ENCODE results near the gene MAST4. TPM values are rescaled to one million over a fixed set of nuclear protein-coding genes. Genes with fewer than 3 reads are reported as not detected.

The MAST4 gene
- total RNA-seq, 2 donors from 2014 or later: 9.5 to 20.8 TPM

DNA sequence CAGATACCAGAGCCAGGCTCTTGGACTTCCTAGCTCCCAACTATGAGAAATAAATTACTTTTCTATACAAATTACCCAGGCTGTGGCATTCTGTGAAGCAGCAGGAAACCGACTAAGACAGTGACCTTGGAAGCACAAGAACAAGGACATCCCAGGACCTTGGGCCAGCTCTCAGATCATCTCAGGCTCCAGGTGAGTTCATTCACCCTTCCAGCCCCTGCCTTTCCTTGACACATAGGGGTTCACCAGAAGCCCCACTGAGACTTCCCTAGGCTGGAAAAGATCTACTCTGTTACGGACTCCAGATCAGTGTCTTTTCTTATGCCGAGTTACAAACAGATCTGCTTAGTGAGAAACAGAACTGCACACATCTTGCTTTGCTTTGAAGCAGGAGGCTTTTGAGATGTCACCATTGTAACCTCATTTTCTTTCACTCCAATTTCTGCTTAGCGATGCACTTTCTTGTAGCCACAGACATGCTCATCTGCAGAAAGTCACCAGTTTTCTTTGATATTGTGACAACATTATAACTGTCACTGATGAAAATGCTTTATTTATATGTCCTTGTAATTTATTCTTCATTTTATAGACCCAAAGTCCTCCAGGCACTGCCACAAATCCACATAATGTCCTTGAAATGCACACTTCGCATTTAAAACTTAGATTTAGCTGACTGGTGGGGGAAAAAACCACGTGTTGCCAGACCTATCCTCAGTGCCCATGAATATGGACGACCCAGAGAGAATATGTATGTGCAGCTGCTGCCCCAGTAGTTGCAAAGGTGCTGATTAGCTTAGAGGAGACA is 592.3 kb downstream of the MAST4 start:
- no peaks in the 10 kb centered on the region for H3K27me3 ChIP-seq
- no peak overlapping the region for H3K9ac ChIP-seq (ENCODE audit: low read depth in 2 of 2, low read length in 2 of 2)
- H3K4me1 ChIP-seq: peaks cover 6% of the 10 kb centered on the region
- intact Hi-C loops (cut with DNase I): no loop called here
- DNase-seq: no peak
- no peaks in the 10 kb centered on the region for H3K36me3 ChIP-seq
- no peak overlapping the region for H3K4me3 ChIP-seq
- TF ChIP-seq, protein P1, sequence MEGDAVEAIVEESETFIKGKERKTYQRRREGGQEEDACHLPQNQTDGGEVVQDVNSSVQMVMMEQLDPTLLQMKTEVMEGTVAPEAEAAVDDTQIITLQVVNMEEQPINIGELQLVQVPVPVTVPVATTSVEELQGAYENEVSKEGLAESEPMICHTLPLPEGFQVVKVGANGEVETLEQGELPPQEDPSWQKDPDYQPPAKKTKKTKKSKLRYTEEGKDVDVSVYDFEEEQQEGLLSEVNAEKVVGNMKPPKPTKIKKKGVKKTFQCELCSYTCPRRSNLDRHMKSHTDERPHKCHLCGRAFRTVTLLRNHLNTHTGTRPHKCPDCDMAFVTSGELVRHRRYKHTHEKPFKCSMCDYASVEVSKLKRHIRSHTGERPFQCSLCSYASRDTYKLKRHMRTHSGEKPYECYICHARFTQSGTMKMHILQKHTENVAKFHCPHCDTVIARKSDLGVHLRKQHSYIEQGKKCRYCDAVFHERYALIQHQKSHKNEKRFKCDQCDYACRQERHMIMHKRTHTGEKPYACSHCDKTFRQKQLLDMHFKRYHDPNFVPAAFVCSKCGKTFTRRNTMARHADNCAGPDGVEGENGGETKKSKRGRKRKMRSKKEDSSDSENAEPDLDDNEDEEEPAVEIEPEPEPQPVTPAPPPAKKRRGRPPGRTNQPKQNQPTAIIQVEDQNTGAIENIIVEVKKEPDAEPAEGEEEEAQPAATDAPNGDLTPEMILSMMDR (IDR thresholded peaks at IDR 0.05): no peak
- H3K9me3 ChIP-seq: no peaks in the 10 kb centered on the region
- no peak overlapping the region for H3K27ac ChIP-seq

DNA sequence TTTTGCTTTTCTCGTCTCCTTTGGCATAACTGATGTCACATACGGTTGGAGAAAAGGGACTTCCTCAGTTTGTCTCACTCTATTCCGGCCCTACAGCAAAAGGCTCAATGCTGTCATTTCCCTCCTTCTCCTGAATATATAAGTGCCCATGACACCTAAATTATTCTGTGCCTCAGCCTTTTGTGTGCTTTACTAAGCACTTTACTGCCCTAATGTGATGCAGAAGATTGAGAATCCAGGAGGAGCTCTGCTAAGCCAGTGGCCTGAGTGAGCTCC is 592.8 kb downstream of the MAST4 start:
- no peak overlapping the region for H3K27ac ChIP-seq
- H3K36me3 ChIP-seq: no peaks in the 10 kb centered on the region
- intact Hi-C loops (cut with DNase I): no loop called here
- peaks cover 6% of the 10 kb centered on the region for H3K4me1 ChIP-seq
- no peaks in the 10 kb centered on the region for H3K9me3 ChIP-seq
- TF ChIP-seq, protein P1 (IDR thresholded peaks at IDR 0.05): no peak
- H3K27me3 ChIP-seq: no peaks in the 10 kb centered on the region
- no peak for DNase-seq
- H3K9ac ChIP-seq (ENCODE audit: low read depth in 2 of 2, low read length in 2 of 2): no peak overlapping the region
- H3K4me3 ChIP-seq: no peak overlapping the region

DNA sequence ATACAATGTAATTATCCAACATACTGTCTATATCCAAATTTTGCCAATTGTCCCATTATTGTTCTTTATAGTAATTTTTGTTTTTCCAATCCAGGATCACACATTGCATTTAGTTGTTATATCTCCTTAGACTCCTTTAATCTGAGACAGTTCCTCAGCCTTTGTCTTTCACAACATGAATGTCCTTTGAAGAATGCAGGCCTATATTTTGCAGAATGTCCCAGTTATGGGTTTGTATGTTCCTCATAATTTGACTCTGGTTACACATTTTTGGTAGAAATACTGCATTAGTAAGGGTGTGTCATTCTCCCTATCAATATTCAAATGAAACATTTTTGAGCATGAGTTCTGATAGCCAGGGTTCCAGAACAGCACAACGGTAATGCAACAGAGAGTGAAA is 593.7 kb downstream of the MAST4 start:
- Histone ChIP-seq H3K36me3 (no peaks in the 10 kb centered on the region), H3K9ac (ENCODE audit: low read depth in 2 of 2, low read length in 2 of 2) (no peak overlapping the region), H3K4me1 (peaks cover 6% of the 10 kb centered on the region), H3K9me3 (no peaks in the 10 kb centered on the region), H3K27ac (no peak overlapping the region), H3K4me3 (no peak overlapping the region), H3K27me3 (no peaks in the 10 kb centered on the region)
- intact Hi-C loops (cut with DNase I): no loop called here
- TF ChIP-seq, protein P1 (IDR thresholded peaks at IDR 0.05): no peak
- DNase-seq: no peak

DNA sequence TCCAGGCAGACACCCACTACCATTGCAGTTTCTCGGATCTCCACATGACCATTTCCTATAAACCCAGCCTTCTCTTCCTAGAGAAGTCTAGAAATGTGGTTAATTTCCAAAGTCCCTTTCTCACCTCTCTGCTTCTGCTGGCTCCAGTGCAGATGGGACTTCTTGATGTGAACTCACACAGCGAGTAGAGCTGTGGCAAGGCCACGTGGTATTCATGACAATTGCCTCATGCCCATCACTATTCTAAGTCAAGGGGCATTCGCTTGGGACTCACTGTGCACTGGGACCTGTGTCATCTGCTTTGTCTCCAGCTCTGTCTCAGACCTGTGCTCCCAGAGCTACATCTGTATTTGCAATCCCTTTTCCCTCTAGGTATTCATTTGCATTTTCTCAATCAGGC is 594.2 kb downstream of the MAST4 start:
- TF ChIP-seq, protein P1 (IDR thresholded peaks at IDR 0.05): no peak
- peaks cover 6% of the 10 kb centered on the region for H3K4me1 ChIP-seq
- H3K36me3 ChIP-seq: no peaks in the 10 kb centered on the region
- no peak overlapping the region for H3K9ac ChIP-seq (ENCODE audit: low read depth in 2 of 2, low read length in 2 of 2)
- intact Hi-C loops (cut with DNase I): no loop called here
- no peaks in the 10 kb centered on the region for H3K9me3 ChIP-seq
- no peaks in the 10 kb centered on the region for H3K27me3 ChIP-seq
- H3K27ac ChIP-seq: no peak overlapping the region
- no peak overlapping the region for H3K4me3 ChIP-seq
- no peak for DNase-seq

DNA sequence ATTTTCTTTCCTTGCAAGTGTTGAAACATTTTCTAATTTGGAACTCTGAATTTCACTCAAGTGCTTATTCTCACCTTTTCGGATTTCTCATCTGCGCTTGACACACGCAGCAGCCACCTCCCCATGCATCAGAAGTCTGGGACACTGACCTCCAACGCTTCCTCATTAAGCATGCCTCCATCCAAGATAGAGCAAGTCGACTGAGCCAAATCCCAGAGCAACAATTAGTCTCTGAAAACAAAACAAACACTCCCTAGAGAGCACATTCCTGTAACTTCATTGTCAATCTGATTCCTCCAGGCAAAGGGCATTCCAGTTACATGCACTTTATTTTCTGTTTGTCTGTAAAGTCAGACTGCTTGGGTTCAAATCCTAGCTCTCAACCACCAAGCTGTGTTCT is 594.7 kb downstream of the MAST4 start:
- DNase-seq: no peak
- intact Hi-C loops (cut with DNase I): no loop called here
- TF ChIP-seq, protein P1 (IDR thresholded peaks at IDR 0.05): no peak
- no peaks in the 10 kb centered on the region for H3K36me3 ChIP-seq
- H3K9ac ChIP-seq (ENCODE audit: low read depth in 2 of 2, low read length in 2 of 2): no peak overlapping the region
- H3K9me3 ChIP-seq: no peaks in the 10 kb centered on the region
- H3K4me1 ChIP-seq: peaks cover 6% of the 10 kb centered on the region
- no peaks in the 10 kb centered on the region for H3K27me3 ChIP-seq
- no peak overlapping the region for H3K27ac ChIP-seq
- no peak overlapping the region for H3K4me3 ChIP-seq
